Stimulated activated CD4-positive, alpha-beta T cell treated with anti-CD3 and anti-CD28 coated beads, Interleukin-4, amount 100 ng/mL, for 4 hours (primary cell): ENCODE results near the gene ENPP7.

Experiments
- DNase-seq, 2 experiments: peaks; one replicate each; pipeline ENCODE4 v3.0.0-alpha.2; 2020

The ENPP7 gene, protein sequence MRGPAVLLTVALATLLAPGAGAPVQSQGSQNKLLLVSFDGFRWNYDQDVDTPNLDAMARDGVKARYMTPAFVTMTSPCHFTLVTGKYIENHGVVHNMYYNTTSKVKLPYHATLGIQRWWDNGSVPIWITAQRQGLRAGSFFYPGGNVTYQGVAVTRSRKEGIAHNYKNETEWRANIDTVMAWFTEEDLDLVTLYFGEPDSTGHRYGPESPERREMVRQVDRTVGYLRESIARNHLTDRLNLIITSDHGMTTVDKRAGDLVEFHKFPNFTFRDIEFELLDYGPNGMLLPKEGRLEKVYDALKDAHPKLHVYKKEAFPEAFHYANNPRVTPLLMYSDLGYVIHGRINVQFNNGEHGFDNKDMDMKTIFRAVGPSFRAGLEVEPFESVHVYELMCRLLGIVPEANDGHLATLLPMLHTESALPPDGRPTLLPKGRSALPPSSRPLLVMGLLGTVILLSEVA

GRCh38 chr17:79730769-79731483 lies at the start of gene ENPP7:
Gene ENPP7, plus strand, starts transcription at chr17:79730943. Its CDS starts 197 bp downstream, at chr17:79731140.
- DNase-seq = no peak

- no peak for DNase-seq
Measured at GRCh38 chr17:79681101-79681621, 49.6 kb upstream of the ENPP7 start.

- DNase-seq = no peak
Measured at GRCh38 chr17:79681628-79682261, 49.0 kb upstream of the ENPP7 start.

GRCh38 chr17:79683365-79683764 lies 47.4 kb upstream of the ENPP7 start:
- no peak for DNase-seq

DNA sequence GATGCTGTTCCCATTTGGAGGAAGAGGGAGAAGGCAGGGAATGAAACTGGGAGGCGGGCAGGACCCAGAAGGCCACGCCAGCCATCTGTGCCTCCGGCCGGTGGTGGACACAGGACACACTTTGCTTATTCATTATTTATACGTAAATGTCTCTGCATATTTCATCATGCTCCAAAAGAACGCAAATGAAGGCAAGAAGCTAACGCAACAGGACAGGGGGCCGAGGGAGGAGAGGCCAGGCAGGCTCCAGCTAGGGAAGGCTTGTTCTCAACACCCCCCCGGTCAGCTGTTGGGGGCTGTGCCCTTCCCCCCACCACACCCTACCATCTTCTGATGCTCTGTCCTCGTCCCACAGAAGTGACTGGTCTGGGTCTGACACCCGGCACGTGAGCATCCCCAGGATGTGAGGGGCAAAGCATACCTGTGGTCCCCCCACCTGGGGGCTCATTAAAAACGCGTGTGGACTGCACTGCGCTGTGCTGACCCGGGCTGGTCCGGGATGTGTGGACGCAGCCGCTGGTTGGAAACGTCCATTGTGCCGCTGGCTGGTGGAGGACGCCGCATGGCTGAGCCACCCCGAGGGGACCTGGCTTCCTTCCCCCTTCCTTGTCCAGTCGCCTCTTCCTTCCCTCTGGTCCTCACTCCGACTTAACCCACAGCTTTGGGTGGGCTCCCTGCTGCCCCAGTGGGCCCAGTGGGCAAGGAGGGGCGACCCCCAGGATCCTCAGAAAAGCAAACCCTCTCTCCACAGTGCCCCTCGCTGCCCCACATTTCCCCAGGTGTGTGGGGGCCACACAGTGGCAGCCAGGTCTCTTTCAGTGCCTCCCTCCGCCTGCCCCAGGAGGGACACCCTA lies 46.4 kb upstream of the ENPP7 start:
- no peak for DNase-seq

DNA sequence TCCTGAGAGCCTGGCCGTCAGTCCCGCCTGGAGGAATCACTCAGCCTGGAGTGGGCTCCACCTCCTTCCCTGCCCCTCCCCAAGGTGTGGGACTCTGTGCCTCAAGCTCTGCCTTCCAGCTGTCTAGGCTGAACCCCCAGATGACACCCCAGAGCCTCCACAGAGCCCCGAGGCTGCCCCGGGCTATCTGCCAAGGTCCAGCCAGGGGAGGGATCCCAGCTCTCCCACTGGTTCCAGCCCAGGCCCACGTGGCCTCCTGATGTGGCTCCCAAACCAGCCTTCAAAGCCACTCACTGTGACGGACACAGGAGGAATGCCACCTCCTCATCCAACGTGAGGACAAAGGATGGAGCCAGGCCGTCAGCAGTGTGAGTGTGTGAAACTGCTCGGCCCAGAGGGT lies 45.6 kb upstream of the ENPP7 start:
- DNase-seq = no peak

DNA sequence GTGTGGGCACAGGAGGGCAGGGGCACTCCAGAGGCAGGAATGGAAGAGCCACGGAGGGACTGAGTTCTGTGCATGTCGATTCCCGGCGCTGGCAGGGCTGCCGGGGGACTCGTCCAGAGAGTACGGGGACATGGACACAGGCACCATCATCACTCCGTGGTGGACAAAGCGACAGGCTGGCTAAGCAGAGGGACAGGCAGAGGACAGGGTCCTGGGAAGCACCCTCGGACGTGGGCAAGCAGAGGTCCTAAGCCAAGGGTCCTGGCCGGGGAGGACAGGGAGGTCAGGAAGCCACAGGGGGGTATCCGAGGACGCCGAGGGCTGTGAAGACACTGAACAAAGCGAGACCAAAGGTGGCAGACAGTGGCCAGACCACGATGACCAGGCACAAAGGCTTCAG lies 44.3 kb upstream of the ENPP7 start:
- no peak for DNase-seq

DNA sequence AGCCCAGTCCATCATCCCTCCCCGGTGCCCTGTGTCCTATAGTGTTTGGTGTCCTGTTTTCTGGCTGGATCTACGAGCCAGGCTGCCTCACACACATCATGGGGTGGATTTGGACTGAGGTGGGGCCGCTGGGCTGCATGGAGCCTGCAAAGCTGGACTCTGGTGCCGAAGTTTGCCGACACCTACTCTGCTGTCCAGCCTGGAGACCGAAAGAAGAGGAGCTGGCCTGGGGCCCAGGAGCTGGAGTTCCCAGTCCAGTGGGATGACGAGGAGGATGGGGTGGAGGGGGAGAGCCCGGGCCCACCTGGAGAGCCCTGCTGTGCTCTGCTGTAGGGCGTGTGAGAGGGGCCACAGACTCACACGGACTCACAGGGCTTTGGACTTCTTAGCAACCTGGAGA lies 40.3 kb upstream of the ENPP7 start:
- DNase-seq = no peak

DNA sequence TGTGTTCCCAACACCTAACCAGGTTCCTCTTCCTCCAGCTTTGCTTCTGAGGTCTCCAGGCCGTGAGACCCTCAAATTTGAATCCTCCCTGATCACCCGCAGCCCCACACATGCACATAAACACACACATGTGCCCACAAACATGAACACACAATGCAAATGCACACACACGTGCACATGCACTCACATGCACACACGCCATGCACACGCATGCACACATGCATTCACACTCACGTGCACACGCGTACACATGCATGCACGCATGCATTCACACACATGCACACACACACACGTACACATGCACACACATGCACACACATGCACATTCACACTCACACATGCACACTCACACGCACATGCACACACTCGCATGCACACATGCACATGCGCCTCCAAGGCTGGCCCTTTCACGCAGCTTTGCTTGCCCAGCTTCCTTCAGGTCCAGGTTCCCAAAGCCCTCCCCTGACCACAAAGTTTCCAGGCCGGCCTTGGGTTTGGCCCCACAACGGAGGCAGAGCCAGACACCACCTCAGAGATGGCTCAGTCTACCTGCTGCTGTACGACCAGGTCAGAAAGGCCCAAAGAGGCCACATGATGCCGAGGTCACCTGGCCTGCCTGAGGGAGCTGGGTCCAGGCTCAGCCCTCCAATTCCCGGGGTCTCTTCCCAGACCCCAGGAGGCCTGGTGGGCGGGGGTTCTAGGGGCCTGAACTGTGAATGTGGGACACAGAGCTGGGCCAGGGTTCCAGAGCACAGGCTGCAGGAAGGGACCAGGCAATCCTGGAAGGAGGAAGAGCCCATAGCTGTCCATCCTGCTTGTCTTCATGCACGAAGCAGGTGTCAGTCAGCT lies 39.5 kb upstream of the ENPP7 start:
- DNase-seq = no peak

DNA sequence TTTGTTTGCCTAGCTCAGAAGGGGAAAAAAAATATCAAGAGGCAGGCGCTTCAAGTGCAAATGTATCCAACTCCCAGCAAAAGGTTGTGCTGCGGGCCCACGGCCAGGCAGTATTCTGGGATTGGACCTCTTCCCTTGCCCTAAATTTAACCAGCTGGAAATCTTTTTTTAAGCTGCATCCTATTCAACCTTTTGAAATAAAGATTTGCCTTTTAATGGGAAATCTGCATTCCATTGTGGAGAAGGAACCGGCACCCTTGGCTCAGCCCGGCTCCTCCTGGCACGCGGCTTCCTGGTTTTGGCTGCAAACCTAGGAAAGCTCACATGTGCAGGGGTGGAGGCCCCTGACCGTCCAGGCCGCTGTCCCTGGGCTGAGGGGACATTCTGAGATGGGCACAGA lies 38.8 kb upstream of the ENPP7 start:
- no peak for DNase-seq

DNA sequence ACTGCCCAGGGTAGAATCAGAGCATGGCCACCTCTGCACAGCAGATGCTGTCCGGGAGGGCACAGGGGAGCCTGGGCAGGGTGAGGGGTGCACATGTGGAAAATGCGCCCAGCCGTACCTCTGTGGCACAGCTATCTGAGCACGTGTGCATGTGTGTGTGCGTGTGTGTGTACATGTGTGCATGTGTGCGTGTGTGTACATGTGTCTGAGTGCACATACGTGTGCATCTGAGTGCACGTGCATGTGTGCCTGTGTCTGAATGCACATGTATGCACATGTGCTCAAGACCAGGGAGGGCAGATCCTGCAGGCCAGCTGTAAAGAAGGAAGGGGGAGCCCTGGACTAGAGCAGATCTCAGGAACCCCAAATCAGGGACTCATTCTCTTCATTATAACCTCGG lies 37.3 kb upstream of the ENPP7 start:
- DNase-seq = no peak

DNA sequence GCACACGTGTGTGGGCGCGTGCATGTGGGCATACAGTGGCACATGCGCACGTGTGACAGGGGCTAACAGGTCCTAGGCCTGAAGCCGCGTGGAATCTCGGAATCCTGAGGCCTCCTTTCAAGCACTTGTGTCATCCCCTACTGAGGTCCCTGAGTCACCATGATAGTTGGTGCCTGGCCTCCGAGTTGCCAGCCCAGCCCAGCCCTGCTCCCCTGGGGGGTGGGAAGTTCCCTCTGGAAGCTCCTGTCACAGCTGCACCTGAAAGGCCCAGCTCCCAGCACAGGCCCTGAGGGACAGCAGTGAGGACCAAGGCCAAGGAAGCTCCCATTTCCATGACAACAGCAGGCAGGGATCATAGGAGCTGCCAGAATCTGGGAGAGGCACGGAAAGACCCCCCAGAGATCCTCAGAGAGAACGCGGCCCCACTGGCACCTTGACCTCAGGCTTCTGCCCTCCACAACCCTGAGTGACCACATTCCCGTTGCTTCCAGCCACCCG lies 35.4 kb upstream of the ENPP7 start:
- DNase-seq = no peak

- no peak for DNase-seq
Measured at GRCh38 chr17:79695797-79696609, 34.7 kb upstream of the ENPP7 start.

DNA sequence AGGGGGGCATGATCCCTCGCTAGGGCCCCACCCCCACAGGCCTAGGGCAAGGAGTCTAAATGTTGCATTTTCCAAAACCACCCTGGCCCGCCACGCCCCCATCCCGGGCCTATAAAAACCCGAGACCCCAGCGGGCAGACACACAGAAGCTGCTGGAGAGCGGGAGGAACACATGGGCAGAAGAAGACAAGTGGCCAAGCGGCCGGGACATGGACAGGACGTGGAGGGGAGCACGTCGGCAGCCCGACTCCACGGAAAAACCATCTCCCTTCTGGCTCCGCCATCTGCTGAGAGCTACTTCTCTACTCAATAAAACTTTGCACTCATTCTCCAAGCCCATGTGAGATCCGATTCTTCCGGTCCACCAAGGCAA lies 34.1 kb upstream of the ENPP7 start:
- no peak for DNase-seq

GRCh38 chr17:79698146-79698846 lies 32.4 kb upstream of the ENPP7 start:
- DNase-seq = no peak

GRCh38 chr17:79699386-79700036 lies 31.2 kb upstream of the ENPP7 start:
- DNase-seq = no peak

DNA sequence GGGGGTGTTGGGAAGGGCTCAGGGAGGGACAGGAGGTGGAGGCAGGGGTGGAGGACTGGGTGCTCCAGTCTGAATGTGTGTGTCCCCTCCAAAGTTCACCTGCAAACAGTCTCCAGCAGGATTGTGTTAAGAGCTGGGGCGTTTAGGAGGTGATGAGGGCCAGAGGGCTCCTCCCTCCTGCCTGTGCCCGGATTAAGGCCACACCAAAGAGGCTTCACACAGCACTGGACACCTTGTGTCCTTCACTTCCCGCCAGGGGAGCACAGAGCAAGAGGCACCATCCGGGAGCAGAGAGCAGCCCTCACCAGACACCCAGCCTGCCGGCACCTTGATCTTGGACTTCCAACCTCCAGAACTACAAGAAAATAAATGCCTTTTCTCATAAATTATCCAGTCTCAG lies 30.2 kb upstream of the ENPP7 start:
- DNase-seq = no peak

DNA sequence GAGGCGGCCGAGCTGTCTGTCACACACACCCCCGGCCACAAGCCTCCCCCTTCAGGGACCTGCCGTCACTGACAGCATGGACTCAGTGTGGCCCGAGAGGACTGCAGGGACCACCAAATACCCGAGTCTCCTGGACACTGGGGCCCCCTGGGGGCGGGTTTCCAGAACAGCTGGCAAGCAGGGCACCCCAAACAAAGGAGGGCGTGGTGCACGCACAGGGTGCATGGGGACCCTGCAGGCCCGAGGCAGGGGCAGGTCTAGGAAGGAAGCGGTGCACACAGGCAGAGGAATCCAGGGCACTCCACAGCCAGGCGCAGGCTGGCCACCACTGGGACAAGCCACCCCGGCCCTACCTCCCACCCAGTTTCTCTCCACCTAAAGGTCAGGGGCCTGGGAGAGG lies 28.7 kb upstream of the ENPP7 start:
- no peak for DNase-seq

DNA sequence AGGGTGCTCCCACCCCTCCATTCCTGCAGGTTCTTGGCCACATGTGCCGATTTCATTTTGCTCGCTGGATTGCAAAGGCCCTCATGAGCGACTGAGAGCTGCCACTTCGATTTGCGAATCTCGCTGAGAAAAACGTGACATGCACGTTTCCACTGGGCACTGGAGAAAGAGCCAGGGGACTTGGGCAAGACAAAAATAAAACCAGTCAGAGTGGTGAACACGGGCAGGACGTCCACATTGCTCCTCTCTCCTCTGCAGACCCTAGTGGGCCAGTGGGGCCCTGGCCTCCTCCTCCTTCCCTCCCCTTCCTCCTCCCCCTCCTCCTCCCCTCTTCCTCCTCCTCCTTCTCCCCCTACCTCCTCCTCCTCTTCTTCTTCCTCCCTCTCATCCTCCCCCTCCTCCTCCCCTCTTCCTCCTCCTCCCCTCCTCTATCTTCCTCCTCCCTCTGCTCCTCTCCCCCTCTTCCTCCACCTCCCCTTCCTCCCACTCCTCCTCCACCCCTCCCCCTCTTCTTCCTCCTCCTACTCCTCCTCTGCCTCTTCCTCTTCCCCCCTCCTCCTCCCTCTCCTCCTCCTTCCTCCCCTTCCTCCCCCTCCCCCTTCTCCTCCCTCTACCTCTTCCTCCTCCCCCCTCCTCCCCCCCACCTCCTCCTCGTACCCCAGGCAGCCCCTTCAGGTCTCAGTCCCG lies 28.1 kb upstream of the ENPP7 start:
- DNase-seq = no peak
